Activated CD4-positive, CD25-positive, alpha-beta regulatory T cell treated with anti-CD3 and anti-CD28 coated beads, Interleukin-2, amount 50 U/mL, for 16 hours (primary cell): ENCODE results near the gene CMTM2.

Experiments used
- DNase-seq: peaks from one replicate; pipeline ENCODE4 v3.0.0-alpha.2; 2020; ENCODE audit warnings: low read depth, low spot score

The CMTM2 gene

DNA sequence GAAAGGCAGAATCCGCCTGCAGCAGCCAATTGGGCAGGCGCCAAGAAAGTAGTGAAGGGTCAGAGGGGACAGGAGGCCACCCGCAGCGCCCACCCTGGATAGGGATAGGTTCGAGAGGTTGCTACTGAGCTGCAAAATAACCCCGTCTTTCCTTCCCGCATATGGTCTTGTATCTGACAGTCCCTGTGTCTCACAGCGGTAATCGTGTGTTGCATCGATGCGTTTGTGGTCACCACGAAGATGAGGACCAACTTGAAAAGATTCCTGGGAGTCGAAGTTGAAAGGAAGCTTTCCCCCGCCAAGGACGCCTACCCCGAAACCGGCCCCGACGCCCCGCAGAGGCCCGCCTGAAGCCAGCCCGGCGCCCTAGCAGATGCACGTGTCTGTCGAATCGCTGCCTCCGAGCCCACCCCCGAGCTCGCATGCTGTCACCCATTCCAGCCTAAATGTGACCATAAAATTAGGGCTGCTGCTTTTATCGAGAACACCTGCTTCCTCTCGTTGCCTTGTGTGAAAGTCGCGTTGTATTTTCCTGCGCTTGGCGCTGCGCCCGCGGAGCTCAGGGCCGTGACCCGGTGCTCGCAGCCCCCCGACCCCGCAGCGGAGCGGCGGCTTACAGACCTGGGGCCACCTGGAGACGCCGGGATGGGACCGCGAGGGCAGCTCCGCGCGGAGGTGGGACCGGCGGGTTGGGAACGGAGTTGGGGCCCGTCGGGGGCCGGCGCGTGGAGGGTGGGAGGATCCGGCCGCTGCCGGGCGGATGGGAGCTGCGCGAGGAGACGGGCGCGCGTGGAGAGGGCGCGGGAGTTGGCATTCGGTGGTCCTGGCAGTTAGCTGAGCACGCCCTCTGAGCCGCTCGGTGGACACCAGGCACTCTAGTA is at the start of gene CMTM2:
Gene CMTM2, plus strand, starts transcription at position 813 of the 881 bp plus-strand sequence. CDS start 145 bp downstream, outside the sequence.
- no peak for DNase-seq

DNA sequence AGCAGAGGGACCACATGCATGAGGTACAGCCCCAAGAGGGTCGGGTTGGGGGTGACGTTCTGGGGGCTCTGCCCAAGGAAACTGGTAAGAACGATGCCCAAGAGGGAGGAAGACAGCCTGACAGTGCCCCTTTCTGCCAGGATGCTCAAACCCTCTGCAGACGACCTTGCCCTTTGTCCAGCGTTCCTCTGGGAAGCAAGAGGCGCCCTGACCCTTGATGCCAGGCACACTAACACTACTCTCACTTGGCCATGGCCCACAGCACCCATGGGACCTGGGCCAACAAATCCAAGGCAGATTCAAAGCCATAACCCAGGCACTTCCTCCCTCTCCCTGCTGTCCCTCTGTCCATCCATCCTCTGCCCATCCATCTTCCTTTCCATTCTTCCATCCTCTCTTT is 49.8 kb upstream of the CMTM2 start:
- no peak for DNase-seq

GRCh38 chr16:66534376-66534799 is 44.9 kb upstream of the CMTM2 start:
- no peak for DNase-seq

DNA sequence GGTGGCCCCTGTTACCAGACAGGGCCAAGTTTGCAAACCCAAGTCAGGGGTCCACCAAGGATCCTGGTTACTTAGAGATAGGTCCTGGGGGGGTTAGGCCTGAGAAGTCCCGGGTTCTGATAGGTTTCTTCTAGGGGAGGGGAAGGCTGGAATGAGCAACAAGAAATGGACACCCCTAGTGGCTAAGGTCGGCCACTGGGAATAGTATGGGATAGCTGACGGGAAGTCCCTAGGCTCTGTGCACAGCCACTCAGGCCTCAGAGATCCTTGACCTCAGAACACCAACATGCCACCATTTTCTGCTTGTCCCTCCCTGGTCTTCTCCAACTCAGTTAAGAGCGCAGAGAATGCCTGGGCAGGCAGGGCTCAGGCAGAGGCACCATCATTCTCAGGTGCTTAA is 42.7 kb upstream of the CMTM2 start:
- no peak for DNase-seq

DNA sequence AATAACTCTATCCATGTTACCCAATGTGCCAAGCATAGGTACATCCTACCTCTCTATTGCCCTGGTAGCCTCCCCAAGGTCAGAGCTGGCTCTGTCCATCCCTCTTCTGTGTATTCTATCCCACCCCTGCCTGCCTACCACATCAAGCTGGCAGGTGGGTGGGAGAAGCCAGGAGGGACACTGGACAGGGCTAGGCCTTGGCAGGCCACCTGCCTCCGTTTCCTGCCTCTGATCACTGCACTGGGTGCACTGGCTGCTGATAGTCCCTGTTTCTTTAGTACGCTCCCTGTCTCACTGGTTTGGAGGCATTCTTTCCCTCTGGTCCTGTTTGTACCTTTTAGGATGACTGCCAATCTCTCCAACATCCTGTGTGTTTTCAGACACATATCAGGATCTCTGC is 42.0 kb upstream of the CMTM2 start:
- DNase-seq = no peak

DNA sequence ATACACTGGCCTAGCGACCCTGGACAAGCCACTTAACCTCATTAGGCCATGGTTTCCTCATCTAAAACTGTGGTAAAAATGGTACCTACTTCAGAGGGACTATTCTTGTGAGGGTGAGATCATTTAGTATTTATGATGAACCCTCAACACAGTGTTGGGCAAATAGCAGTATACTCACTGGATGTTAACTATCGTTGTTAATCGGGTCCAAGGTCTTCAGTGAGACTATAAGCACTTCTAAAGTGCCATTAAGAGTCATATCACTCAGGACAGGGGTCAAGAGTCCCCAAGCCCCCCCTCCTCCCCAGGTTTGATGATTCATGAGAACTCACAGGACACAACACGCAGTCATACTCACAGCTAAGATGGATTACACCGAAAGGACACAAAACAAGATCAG is 40.4 kb upstream of the CMTM2 start:
- DNase-seq = no peak

- no peak for DNase-seq
These were observed 39.4 kb upstream of the CMTM2 start for GRCh38 chr16:66539623-66540469.

DNA sequence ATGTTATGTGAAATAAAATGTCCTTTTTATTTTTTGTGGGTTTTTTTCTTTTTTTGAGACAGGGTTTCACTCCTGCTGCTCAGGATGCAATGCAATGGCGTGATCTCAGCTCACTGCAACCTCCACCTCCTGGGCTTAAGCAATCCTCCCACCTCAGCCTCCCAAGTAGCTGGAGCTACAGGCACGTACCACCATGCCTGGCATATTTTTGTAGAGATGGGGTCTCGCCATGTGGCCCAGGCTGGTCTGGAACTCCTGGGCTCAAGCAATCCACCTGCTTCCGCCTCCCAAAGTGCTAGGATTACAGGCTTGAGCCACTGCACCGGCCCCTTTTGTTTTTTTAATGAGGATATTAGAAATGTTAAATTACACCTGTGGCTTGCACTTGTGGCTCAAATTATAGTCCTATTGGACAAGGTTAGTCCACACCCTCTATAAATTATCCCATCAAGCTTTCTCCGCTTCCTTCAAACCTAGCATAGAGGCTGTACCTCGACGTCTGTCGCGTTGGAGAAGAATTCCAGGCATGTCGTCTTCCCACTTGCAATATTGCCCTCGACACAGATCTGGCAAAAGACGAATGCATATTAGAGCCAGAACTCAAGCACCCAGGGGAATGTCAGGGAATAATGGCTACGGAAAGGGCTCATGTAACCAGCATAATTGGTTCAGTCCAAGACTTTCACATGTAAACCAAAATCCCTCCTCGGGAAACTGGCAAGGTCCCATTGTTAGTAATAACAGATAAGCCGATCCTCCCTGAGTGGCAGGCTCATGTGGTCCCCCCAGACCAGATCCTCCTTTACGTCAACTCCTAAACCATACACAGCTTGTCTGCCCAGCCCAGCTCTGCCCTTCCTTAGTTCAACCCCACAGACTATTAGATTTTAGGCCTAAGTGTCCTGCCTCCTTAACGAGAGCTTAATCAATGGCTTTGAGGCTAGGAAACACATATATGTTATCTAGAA is 37.6 kb upstream of the CMTM2 start:
- DNase-seq = no peak

GRCh38 chr16:66542396-66542795 is 36.9 kb upstream of the CMTM2 start:
- DNase-seq = no peak

DNA sequence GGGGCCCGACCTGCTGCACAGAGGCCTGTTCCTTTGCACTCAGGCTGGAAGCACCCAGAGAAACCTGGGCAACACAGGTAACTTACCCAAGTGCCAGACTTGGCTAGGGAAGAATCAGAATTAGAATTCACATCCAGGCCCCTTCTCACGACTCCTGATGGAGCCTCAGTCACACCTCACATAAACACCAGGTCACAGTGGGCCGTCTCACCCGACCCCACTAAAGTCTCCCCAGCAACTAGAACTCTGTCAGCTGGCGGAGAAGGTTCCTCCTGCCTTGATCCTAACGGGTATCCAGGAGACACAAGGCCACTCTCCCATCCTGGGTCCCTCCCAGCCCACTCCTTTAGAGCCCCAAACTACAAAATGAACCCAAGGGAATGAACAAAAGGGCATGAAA is 35.7 kb upstream of the CMTM2 start:
- DNase-seq = no peak

- DNase-seq = no peak
These were observed 35.1 kb upstream of the CMTM2 start for GRCh38 chr16:66544016-66544757.

GRCh38 chr16:66547101-66547989 is 31.9 kb upstream of the CMTM2 start:
- no peak for DNase-seq

DNA sequence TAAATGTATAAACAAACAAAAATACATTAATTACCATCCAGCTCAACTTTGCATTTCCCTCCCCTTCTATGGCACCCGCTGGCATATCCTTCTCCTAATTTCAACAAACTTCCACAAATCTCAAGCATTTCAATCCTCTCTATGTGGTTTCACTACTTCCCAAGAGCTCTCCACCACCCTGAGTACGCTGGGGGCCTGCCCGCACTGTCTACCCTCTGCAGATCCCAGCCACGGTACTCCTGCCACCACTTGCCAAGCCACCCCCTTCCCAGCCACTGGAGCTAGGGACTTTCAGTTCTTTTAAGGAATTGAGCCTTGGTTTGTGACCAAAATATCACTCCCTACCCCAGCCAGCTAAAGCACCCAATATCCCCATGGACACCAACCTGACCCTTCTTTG is 31.2 kb upstream of the CMTM2 start:
- no peak for DNase-seq

- no peak for DNase-seq
These were observed 30.4 kb upstream of the CMTM2 start for GRCh38 chr16:66548868-66549267.

- no peak for DNase-seq
These were observed 29.8 kb upstream of the CMTM2 start, which contains the start of gene TK2 for GRCh38 chr16:66549284-66550131. TK2 (minus strand) TSS chr16:66550122; CDS start chr16:66550061, 61 bp downstream.

GRCh38 chr16:66551348-66551759 is 27.9 kb upstream of the CMTM2 start:
- no peak for DNase-seq

DNA sequence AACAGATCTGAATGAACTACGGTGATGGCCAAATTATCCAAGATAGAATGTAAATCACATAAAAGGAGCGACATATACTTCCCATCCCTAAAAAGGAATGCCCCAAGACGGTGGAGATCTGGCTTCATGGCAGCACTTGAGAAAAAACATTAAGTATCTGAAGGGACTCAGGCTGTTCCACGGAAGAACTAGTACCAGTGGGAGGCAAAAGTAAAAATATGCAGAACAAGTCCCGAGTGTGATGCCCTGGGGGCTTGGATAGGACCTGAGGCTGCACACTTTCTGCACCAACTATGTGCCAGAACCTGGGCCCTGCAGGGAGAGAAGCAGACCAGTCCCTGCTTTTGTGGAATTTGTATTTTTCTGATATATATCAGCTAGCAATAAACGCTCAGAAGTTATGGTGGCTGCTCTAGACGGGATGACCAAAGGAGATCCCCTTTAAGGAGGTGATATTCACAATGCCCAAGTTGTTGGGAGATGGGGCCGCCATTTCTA is 27.4 kb upstream of the CMTM2 start:
- no peak for DNase-seq
